GM23338 (cell line): ENCODE data around the gene ICAM2. TPM values are rescaled to one million over a fixed set of nuclear protein-coding genes. Genes with fewer than 3 reads are reported as not detected.

Source experiments
- ATAC-seq: fragments of 200-7000 bp; cut with Tn5 transposase; 3 replicates; pipeline ENCODE4 v1.9.1; 2020
- DNase-seq: peaks from one replicate; pipeline ENCODE4 v3.0.0-alpha.2; 2015; ENCODE audit warnings: low spot score
- H2AFZ ChIP-seq: fragments of 200-600 bp; sonication (generic); 2 replicates; pipeline ENCODE4 v1.8.0; 2016; ENCODE audit warnings: antibody characterized with exemption, mild to moderate bottlenecking, moderate library complexity
- H3F3A ChIP-seq: fragments of 200-600 bp; sonication (generic); replicated peaks from 2 replicates; pipeline ENCODE4 v1.8.0; 2017; ENCODE audit warnings: antibody characterized with exemption, mixed run types, low read depth
- H3K27ac ChIP-seq: fragments of 200-600 bp; sonication (generic); 2 replicates; pipeline ENCODE4 v1.6.1; 2016; ENCODE audit warnings: low read depth
- H3K27me3 ChIP-seq: fragments of 200-600 bp; sonication (generic); 2 replicates; pipeline ENCODE4 v1.8.0; 2016; ENCODE audit warnings: mild to moderate bottlenecking, mixed run types, moderate library complexity; ENCODE audit not compliant: insufficient read depth
- H3K36me3 ChIP-seq: fragments of 200-600 bp; sonication (generic); 2 replicates; pipeline ENCODE4 v1.8.0; 2016; ENCODE audit warnings: mild to moderate bottlenecking; ENCODE audit not compliant: insufficient read depth
- H3K4me1 ChIP-seq: fragments of 200-600 bp; sonication (generic); 2 replicates; pipeline ENCODE4 v1.8.0; 2016; ENCODE audit warnings: mild to moderate bottlenecking, moderate library complexity; ENCODE audit not compliant: insufficient read depth
- H3K4me2 ChIP-seq: fragments of 200-600 bp; sonication (generic); 2 replicates; pipeline ENCODE4 v1.7.1; 2017; ENCODE audit warnings: mixed run types
- H3K4me3 ChIP-seq: fragments of 200-600 bp; sonication (generic); 2 replicates; pipeline ENCODE4 v1.6.1; 2016; ENCODE audit warnings: mixed run types
- H3K79me2 ChIP-seq: fragments of 200-600 bp; sonication (generic); replicated peaks from 2 replicates; pipeline ENCODE4 v1.8.0; 2017; ENCODE audit warnings: mild to moderate bottlenecking; ENCODE audit not compliant: insufficient read depth
- H3K9me2 ChIP-seq: fragments of 200-600 bp; sonication (generic); 2 replicates; pipeline ENCODE4 v1.8.0; 2017; ENCODE audit not compliant: insufficient read depth
- H4K20me1 ChIP-seq: fragments of 200-600 bp; sonication (generic); replicated peaks from 2 replicates; pipeline ENCODE4 v1.8.0; 2017; ENCODE audit warnings: mild to moderate bottlenecking; ENCODE audit not compliant: insufficient read depth
- H3K27ac Mint-ChIP-seq: 2 replicates; pipeline ENCODE4 v1.8.0; 2020; ENCODE audit warnings: inconsistent platforms, mild to moderate bottlenecking, moderate library complexity, mixed read lengths
- H3K27me3 Mint-ChIP-seq: 3 replicates; pipeline ENCODE4 v1.8.0; 2022; ENCODE audit warnings: low read depth, mild to moderate bottlenecking, moderate library complexity, mixed read lengths, inconsistent platforms; ENCODE audit not compliant: insufficient read depth, poor library complexity
- H3K36me3 Mint-ChIP-seq: 3 replicates; pipeline ENCODE4 v1.8.0; 2021; ENCODE audit warnings: low read depth, mild to moderate bottlenecking, inconsistent platforms, moderate library complexity, mixed read lengths
- H3K4me1 Mint-ChIP-seq: 3 replicates; pipeline ENCODE4 v1.8.0; 2020; ENCODE audit warnings: mild to moderate bottlenecking, inconsistent platforms, mixed read lengths
- H3K4me3 Mint-ChIP-seq: 3 replicates; pipeline ENCODE4 v1.8.0; 2021; ENCODE audit warnings: moderate library complexity, mild to moderate bottlenecking, inconsistent platforms, mixed read lengths
- H3K9me3 Mint-ChIP-seq: 3 replicates; pipeline ENCODE4 v1.8.0; 2020; ENCODE audit warnings: moderate library complexity, mild to moderate bottlenecking, inconsistent platforms, mixed read lengths
- CREB1 ChIP-seq: fragments of 250-450 bp; sonication (Bioruptor Pico); IDR thresholded peaks from 2 replicates; pipeline ENCODE4 v1.5.0; 2020; ENCODE audit warnings: low read depth, mild to moderate bottlenecking, moderate library complexity
- ETS1 ChIP-seq: IDR thresholded peaks from 2 replicates; pipeline ENCODE4 v1.6.1; 2016; ENCODE audit warnings: antibody characterized with exemption
- EZH2 ChIP-seq: fragments of 200-600 bp; sonication (generic); IDR thresholded peaks from one replicate; pipeline ENCODE4 v1.8.0; 2017; ENCODE audit warnings: antibody characterized with exemption, mild to moderate bottlenecking, low read depth; ENCODE audit not compliant: unreplicated experiment
- EZH2phosphoT487 ChIP-seq: fragments of 200-600 bp; sonication (generic); IDR thresholded peaks from one replicate; pipeline ENCODE4 v1.8.1; 2018; ENCODE audit warnings: antibody characterized with exemption; ENCODE audit not compliant: unreplicated experiment
- JUNB ChIP-seq: IDR thresholded peaks from one replicate; pipeline ENCODE4 v1.6.1; 2016; ENCODE audit warnings: antibody characterized with exemption; ENCODE audit not compliant: unreplicated experiment
- NANOG ChIP-seq: IDR thresholded peaks from 2 replicates; pipeline ENCODE4 v1.6.1; 2016; ENCODE audit warnings: antibody characterized with exemption, borderline replicate concordance
- POLR2AphosphoS5 ChIP-seq: IDR thresholded peaks from 2 replicates; pipeline ENCODE4 v1.6.1; 2016; ENCODE audit warnings: antibody characterized with exemption, low read depth
- REST ChIP-seq: IDR thresholded peaks from one replicate; pipeline ENCODE4 v1.6.1; 2018; ENCODE audit warnings: antibody characterized with exemption; ENCODE audit not compliant: unreplicated experiment
- STAT1 ChIP-seq: IDR thresholded peaks from one replicate; pipeline ENCODE4 v1.6.1; 2016; ENCODE audit warnings: antibody characterized with exemption; ENCODE audit not compliant: unreplicated experiment
- ZNF462 ChIP-seq: fragments of 250-450 bp; sonication (Bioruptor Pico); IDR thresholded peaks from 2 replicates; pipeline ENCODE4 v1.5.0; 2020; ENCODE audit warnings: mild to moderate bottlenecking, moderate library complexity
- polyA plus RNA-seq: library from polyadenylated mRNA; unstranded; fragments of >200 nt; fragmentation: Nextera tagmentation; extraction: Ambion mirVana; gene quantifications from 2 replicates; pipeline ENCODE4 v1.2.1, GENCODE V29; 2016
- total RNA-seq: library from RNA; depleted of rRNA; stranded (reverse); fragments of >200 nt; shearing (Covaris generic); gene quantifications from 2 replicates; pipeline ENCODE4 v1.2.3, GENCODE V29; 2014

The ICAM2 gene
- total and polyA plus RNA-seq, 2 experiments from 2014 or later = 0.31 to 0.86 TPM

GRCh38 chr17:64008346-64008745, 12.1 kb downstream of the ICAM2 start:
- Mint-ChIP-seq H3K27ac (no peak overlapping the region), H3K4me1 (peaks cover 16% of the 10 kb centered on the region), H3K9me3 (no peaks in the 10 kb centered on the region), H3K4me3 (no peak overlapping the region), H3K27me3 (peaks cover 4% of the 10 kb centered on the region), H3K36me3 (no peaks in the 10 kb centered on the region)
- TF ChIP-seq CREB1 (CRISPR knock-in tag) = no peak
- TF ChIP-seq STAT1 = no peak
- no peak for TF ChIP-seq EZH2phosphoT487
- TF ChIP-seq ETS1 = no peak
- no peak for TF ChIP-seq REST
- Histone ChIP-seq H3K27ac (no peak overlapping the region), H3K9me2 (no peaks in the 10 kb centered on the region), H3K36me3 (no peaks in the 10 kb centered on the region), H3K4me1 (no peaks in the 10 kb centered on the region), H2AFZ (no peak overlapping the region), H3K79me2 (no peaks in the 10 kb centered on the region), H4K20me1 (no peaks in the 10 kb centered on the region), H3F3A (no peaks in the 10 kb centered on the region), H3K4me2 (no peak overlapping the region), H3K27me3 (no peaks in the 10 kb centered on the region), H3K4me3 (no peak overlapping the region)
- no peak for DNase-seq
- no peak for ATAC-seq

GRCh38 chr17:64007838-64008282, 12.6 kb downstream of the ICAM2 start:
- DNase-seq = no peak
- Histone ChIP-seq H3K4me2 (no peak overlapping the region), H3K27me3 (no peaks in the 10 kb centered on the region), H3K27ac (no peak overlapping the region), H3K79me2 (no peaks in the 10 kb centered on the region), H4K20me1 (no peaks in the 10 kb centered on the region), H3F3A (no peaks in the 10 kb centered on the region), H3K9me2 (no peaks in the 10 kb centered on the region), H2AFZ (no peak overlapping the region), H3K4me3 (no peak overlapping the region), H3K36me3 (no peaks in the 10 kb centered on the region), H3K4me1 (no peaks in the 10 kb centered on the region)
- Mint-ChIP-seq H3K4me3 (no peak overlapping the region), H3K4me1 (peaks cover 16% of the 10 kb centered on the region), H3K36me3 (no peaks in the 10 kb centered on the region), H3K27me3 (peaks cover 4% of the 10 kb centered on the region), H3K9me3 (no peaks in the 10 kb centered on the region), H3K27ac (no peak overlapping the region; the same call in 1 of the 2 replicates)
- no peak for ATAC-seq
- TF ChIP-seq EZH2 (no peak), JUNB (no peak), NANOG (no peak), POLR2AphosphoS5 (no peak), CREB1 (CRISPR knock-in tag) (no peak), ZNF462 (CRISPR knock-in tag) (no peak), ETS1 (no peak), EZH2phosphoT487 (no peak)
